ENCODE results near the gene COL23A1. TPM values are rescaled to one million over a fixed set of nuclear protein-coding genes. Genes with fewer than 3 reads are reported as not detected.

The COL23A1 gene
- polyA plus RNA-seq, 1 donor (not counting 4 experiments of a cell fraction or from before 2014, with no cell fraction given), result not detected

DNA sequence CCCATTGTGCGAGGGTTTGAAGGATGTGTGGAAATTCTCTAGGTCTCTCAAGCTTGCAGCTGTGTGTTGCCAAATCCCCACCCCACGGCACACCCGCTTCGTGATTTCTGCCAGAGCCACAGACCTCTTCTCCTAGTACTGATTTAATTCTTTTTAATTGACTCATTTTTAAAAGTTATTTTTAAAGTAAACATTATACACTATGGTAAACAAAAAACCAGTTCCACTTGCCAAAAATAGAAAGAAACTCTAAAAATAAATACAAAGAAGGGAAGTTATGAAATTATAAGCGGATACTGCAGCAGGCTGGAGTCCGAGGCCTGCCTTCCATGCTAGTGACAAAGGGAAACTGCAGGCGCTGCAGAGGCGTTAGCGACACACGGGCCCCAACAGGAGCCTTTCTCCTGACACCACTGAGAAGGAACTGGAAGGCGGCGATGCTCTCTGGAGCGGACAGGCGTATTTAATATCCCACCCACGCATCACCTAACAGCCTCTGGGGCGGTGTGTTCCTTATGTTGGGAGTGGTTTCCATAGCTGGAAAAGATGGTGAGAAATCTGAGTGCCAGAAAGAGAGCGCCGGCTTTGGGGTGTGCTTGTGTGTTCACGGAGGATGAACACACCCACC is 122.5 kb downstream of the COL23A1 start:
- dilution Hi-C loops (cut with MboI; ENCODE audit: extremely low pct_ligation_motif_present, low sequenced_read_pairs), result no loop called here
- Histone ChIP-seq H3K9me1 (ENCODE audit: control insufficient read depth, extremely low read depth, insufficient read depth, low read length) (no peaks in the 10 kb centered on the region), H3K4me2 (ENCODE audit: control insufficient read depth, extremely low read depth, insufficient read depth, low read depth, low read length) (no peak overlapping the region), H3K4me3 (ENCODE audit: control insufficient read depth in 2 of 3, extremely low read depth in 1 of 3, insufficient read depth in 2 of 3, low read depth in 1 of 3, low read length in 3 of 3) (no peak overlapping the region), H3K9ac (ENCODE audit: control insufficient read depth, extremely low read depth, insufficient read depth, low read length) (no peak overlapping the region), H3K27ac (ENCODE audit: control insufficient read depth, insufficient read depth, low read length) (no peak overlapping the region), H3K79me2 (ENCODE audit: control insufficient read depth, insufficient read depth, low read length) (no peaks in the 10 kb centered on the region), H3K4me1 (ENCODE audit: control insufficient read depth, extremely low read depth, insufficient read depth, low read length) (no peaks in the 10 kb centered on the region), H4K20me1 (ENCODE audit: control insufficient read depth, extremely low read depth, insufficient read depth, low read length) (no peaks in the 10 kb centered on the region), H3K36me3 (ENCODE audit: control insufficient read depth in 2 of 2, extremely low read depth in 1 of 2, insufficient read depth in 2 of 2, low read length in 2 of 2) (no peaks in the 10 kb centered on the region), H2AFZ (ENCODE audit: control insufficient read depth, low read length) (no peak overlapping the region), H3K27me3 (ENCODE audit: control insufficient read depth, extremely low read depth, insufficient read depth, low read length) (no peaks in the 10 kb centered on the region), H3K9me3 (ENCODE audit: control insufficient read depth, low read depth, low read length) (no peaks in the 10 kb centered on the region)
- TF ChIP-seq EZH2 (IDR thresholded peaks at IDR 0.05; ENCODE audit: low read length), result no peak
- TF ChIP-seq, protein P1, sequence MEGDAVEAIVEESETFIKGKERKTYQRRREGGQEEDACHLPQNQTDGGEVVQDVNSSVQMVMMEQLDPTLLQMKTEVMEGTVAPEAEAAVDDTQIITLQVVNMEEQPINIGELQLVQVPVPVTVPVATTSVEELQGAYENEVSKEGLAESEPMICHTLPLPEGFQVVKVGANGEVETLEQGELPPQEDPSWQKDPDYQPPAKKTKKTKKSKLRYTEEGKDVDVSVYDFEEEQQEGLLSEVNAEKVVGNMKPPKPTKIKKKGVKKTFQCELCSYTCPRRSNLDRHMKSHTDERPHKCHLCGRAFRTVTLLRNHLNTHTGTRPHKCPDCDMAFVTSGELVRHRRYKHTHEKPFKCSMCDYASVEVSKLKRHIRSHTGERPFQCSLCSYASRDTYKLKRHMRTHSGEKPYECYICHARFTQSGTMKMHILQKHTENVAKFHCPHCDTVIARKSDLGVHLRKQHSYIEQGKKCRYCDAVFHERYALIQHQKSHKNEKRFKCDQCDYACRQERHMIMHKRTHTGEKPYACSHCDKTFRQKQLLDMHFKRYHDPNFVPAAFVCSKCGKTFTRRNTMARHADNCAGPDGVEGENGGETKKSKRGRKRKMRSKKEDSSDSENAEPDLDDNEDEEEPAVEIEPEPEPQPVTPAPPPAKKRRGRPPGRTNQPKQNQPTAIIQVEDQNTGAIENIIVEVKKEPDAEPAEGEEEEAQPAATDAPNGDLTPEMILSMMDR (optimal IDR thresholded peaks at IDR 0.05 in 1 of 3, IDR thresholded peaks at IDR 0.05 in 1 of 3, conservative IDR thresholded peaks at IDR 0.05 in 1 of 3; ENCODE audit: extremely low read depth in 1 of 3, insufficient read depth in 2 of 3, low read length in 3 of 3), result no peak
- DNase-seq (ENCODE audit: low read depth, low spot score) (no peak), FAIRE-seq (no peak)

GRCh38 chr5:178467205-178467567 is 123.0 kb downstream of the COL23A1 start:
- Histone ChIP-seq H3K9me1 (ENCODE audit: control insufficient read depth, extremely low read depth, insufficient read depth, low read length) (no peaks in the 10 kb centered on the region), H3K9me3 (ENCODE audit: control insufficient read depth, low read depth, low read length) (no peaks in the 10 kb centered on the region), H3K27ac (ENCODE audit: control insufficient read depth, insufficient read depth, low read length) (no peak overlapping the region), H2AFZ (ENCODE audit: control insufficient read depth, low read length) (no peak overlapping the region), H3K36me3 (ENCODE audit: control insufficient read depth in 2 of 2, extremely low read depth in 1 of 2, insufficient read depth in 2 of 2, low read length in 2 of 2) (no peaks in the 10 kb centered on the region), H4K20me1 (ENCODE audit: control insufficient read depth, extremely low read depth, insufficient read depth, low read length) (no peaks in the 10 kb centered on the region), H3K4me3 (ENCODE audit: control insufficient read depth in 2 of 3, extremely low read depth in 1 of 3, insufficient read depth in 2 of 3, low read depth in 1 of 3, low read length in 3 of 3) (no peak overlapping the region), H3K4me2 (ENCODE audit: control insufficient read depth, extremely low read depth, insufficient read depth, low read depth, low read length) (no peak overlapping the region), H3K27me3 (ENCODE audit: control insufficient read depth, extremely low read depth, insufficient read depth, low read length) (no peaks in the 10 kb centered on the region), H3K9ac (ENCODE audit: control insufficient read depth, extremely low read depth, insufficient read depth, low read length) (no peak overlapping the region), H3K4me1 (ENCODE audit: control insufficient read depth, extremely low read depth, insufficient read depth, low read length) (no peaks in the 10 kb centered on the region), H3K79me2 (ENCODE audit: control insufficient read depth, insufficient read depth, low read length) (no peaks in the 10 kb centered on the region)
- no peak for TF ChIP-seq EZH2 (IDR thresholded peaks at IDR 0.05; ENCODE audit: low read length)
- TF ChIP-seq, protein P1 (optimal IDR thresholded peaks at IDR 0.05 in 1 of 3, IDR thresholded peaks at IDR 0.05 in 1 of 3, conservative IDR thresholded peaks at IDR 0.05 in 1 of 3; ENCODE audit: extremely low read depth in 1 of 3, insufficient read depth in 2 of 3, low read length in 3 of 3), result no peak
- FAIRE-seq (no peak), DNase-seq (ENCODE audit: low read depth, low spot score) (no peak)
- dilution Hi-C loops (cut with MboI; ENCODE audit: extremely low pct_ligation_motif_present, low sequenced_read_pairs), result no loop called here
